ENCODE measurements around the gene ZFAND3.
"Not testable (repeated sequence)": the region's sequence is repeated elsewhere in the genome, so short reads cannot be mapped to it uniquely, and the experiment has no call there.

Gene ZFAND3

DNA sequence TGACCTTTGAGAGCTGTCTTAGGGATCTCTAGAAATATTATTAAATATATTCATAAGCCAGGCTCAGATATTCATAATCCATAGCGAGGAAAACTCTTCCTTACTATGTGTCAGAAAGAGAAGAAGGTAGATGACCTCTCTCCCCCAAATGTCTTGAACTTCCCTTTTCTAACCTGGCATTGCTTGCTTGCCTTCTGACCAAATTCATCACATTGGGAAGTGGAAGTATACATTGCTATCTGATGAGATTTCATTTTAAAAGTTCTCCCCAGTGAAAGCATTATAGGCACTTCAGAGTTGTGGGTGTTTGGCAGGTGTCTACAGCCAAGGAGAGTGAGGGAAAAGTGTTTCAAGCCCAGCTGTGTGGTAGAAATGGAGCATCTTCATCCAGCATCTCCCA is 197.3 kb downstream of the ZFAND3 start:
- no peak for DNase-seq

DNA sequence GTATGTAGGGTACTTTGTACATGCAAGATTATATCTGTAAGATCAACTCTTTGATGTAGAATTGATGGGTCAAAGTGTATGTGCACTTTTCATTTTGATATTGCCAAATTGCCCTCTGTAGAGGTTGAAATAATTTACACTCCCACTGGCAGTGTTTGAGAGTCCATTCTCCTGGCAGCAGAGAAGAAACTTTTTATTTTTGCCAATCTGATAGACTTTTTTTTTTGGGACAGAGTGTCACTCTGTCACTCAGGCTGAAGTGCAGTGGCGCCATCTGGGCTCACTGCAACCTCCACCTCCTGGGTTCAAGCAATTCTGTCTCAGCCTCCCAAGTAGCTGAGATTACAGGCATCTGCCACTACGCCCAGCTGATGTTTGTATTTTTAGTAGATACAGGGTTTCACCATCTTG is 199.2 kb downstream of the ZFAND3 start:
- DNase-seq: no peak

DNA sequence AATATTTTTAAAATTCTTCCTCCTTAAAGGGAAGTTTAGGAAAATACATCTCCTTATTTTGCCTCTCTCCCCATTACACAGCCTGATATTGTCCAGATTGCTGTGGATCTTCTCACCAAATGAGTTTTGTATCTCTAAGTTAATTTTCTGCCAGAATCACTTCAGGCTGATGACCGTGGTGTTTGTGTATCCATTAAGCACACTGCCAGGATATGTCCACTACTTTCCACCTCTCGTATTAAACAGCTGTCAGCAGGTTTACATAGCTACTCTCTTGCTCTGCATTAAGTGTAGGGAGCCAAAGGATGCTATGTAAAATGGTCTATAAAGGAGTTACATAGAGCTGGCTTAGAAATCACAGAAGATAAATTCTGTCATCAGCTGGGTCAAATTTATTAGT is 201.1 kb downstream of the ZFAND3 start:
- no peak for DNase-seq

DNA sequence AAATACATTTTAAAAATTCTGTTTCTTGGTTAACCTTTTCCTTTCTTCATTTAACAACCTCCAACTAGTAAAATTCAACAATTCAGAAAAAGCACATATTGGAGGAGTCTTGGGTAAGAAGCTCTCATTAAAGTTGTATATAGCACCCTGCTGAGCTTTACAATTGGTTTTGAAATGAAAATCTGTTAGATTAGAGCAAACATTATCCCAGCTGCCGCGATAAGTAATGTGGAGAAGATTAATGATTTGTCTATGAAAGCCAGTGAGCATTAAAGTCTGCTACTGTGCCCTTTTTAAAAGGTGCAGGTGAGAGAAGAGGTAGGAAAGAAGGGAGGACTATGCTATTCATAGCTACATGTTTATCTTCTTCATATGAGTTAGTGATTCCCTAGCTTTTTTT is 201.5 kb downstream of the ZFAND3 start:
- DNase-seq: no peak

DNA sequence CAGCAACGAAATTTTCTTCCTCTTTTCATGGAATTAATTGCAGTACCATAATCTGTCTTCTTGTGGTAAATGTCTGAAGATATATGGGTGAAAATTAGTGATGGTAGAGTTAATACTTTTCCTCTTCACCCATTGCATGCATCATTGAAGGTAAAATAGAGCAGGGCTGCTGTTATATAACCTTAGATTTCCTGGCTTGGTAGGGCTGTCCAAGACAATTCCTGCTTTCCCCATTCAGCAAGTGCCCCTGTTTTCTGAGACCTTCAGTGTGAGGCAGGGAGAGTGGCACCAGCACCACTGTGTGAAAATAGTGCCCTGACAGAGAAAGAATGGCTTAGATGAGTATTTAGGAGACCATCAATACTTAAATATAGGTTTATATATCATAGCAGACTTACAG is 202.0 kb downstream of the ZFAND3 start:
- no peak for DNase-seq

DNA sequence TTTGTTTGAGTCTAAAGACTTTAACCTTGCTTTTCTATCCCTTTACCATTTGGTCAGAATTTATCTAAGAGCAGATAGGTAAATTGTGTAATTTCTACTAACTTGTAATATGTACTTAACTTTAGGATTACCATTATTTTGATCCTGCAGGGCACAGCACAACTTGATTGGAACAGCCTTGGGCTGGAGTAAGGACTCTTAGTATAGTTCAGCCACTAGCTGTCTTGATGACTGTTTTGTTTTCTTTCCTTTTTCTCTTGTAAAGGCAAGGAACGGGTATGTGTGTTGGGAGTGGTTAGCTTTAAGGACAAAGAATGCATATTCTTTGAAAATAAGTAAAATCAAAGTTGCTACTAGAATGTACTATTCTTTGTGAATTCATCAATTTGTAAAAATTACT is 203.2 kb downstream of the ZFAND3 start:
- DNase-seq: no peak

DNA sequence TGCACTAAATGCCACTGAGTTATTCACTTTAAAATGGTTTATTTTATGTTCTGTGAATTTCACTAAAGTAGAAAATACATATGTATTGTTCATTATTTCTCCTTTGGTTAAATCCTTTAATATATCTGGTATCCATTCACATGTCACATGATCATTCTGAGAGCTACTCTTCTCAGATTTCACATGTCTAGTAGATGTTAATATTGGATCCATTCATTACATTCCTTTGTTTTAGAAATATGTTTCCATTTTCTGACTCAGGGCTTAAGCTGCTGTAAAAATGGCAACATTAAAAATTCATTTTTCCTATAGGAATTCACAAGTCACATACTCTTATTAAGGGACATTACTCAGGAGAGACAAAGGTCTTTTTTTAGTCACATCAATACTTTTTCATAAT is 205.4 kb downstream of the ZFAND3 start:
- no peak for DNase-seq

DNA sequence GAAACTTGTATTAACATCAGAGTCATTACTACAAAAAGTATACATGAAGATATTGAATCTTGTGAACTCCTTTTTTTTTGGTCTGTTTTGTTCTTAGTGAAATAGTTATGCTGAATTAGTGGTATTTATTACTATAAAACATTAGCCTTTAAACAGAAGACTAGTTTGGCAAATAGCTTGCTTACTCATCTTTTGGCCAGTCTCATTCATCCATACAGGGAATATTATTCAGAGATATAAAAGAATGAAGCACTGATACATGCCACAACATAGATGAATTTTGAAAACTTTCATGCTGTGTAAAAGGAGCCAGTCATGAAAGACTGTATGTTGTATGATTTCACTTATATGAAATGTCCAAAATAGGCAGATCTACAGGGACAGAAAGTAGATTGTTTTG is 205.9 kb downstream of the ZFAND3 start:
- no peak for DNase-seq

DNA sequence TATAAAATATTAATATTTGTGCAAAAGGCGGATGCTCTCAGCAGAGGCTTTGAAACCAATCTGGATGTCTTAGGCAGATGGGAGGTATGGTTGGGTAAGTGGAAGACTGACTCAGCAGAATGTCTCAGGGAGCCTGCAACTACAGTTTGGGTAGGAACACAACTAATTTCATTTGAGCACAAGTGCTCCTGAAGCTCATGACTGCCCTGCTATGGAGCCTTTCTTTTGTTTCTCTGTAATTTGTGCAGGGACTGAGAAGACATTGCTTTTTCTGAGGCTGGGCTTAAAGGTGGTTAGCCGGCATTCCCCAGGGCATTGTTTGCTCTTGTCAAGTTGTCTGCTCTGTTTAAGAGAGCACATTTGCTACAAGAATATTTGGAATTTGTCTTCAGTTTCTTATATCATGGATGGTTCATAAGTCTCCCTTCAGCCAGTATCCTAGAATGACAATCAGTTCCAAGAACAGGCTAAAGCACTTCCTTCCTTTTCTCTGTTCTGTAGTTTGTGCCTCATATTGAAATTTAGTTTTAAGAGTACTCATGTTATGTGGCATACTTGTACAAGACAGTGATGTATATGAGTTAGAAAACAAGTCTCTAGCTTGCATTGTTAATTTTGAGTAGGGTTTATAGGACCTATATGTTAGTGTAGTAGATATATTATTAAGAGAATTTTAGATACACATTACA is 208.3 kb downstream of the ZFAND3 start:
- DNase-seq: no peak

DNA sequence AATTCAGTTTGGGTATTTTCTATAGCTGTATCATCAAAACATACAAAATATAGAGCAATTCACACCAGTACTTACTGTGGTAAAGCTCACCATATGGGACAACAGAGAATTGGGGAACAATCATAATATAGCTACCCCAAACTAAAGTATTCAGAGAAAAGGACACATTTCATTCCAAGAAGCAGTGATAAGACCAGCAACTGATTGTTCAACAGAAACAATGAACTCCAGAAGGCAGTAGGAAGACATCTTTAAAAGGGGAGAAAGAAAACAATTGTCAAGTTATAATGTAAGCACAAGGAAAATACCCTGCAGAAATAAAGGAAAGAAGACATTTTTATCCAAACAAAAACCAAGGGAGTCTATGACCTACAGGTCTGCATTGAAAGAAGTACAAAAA is 210.9 kb downstream of the ZFAND3 start:
- no peak for DNase-seq

DNA sequence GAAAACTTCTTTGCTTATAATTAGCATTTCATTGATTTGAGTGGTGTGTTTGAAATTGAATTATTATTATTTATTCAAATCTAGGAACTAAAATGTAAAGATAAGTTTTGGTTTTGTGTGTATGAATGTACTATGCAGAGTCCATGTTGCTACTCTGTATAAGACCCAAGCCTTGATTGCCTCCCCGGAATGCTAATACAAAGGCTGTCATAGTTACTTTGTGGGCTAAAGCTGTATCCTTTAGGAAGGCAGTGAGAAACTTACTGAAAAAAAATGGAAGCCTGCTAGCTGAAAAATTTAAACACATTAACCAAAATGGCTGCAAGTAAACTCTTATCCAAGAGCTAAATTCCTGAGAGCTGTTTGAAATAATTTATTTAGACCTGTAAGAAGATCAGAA is 213.3 kb downstream of the ZFAND3 start:
- DNase-seq: no peak

DNA sequence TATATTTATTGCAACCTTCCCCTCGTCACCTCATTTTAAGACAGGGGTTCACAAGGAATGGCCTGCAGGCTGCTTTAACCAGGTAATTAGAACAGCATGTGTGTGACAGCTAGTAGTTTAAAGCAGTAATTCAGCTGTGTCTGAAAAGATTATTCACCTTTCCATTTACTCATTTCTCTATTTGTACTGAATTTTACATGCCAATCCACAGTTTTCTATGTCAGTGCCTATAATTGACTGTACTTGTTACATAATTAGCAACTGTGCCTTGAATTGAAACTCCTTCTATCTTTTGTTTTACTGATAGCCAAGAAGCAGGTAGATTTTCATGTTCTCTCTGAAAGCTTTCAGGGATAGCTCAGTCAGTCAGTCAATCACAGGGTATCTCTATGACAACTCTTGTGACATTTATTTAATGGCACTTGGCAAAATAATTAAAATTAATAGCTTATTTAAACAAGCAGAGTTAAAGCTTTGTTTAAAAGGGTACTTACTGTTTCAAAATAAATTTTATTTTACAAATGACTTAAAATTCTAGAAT is 214.0 kb downstream of the ZFAND3 start:
- no peak for DNase-seq

DNA sequence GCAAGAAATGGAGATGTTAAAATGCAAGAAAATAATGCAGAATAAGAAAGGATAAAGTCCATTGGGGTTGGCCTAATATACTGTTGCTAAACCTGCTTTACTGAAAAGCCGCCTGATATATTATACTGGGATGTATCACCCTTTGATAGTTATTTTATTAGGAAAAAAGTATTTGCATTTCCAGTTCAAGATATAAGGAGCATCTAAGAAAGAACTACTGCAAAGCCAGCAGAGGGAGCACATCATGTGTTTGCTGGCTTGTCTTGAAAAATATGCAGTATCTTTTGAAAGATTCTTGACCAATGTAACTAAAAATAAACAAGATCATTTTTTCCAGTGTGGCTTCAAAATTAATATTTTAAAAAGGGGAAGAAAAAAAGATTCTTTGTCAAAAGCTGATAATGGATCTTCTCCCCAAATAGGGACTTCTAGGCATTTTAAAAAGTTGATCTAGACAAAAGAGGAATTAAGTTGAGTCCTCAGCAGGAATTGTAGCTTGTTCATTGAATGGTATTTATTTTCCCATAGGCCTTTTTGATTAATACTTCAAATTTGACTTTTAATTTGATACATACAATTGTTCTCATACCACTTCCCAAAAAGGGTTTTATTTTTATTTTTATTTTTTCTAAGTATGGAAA is 214.9 kb downstream of the ZFAND3 start:
- DNase-seq: no peak

DNA sequence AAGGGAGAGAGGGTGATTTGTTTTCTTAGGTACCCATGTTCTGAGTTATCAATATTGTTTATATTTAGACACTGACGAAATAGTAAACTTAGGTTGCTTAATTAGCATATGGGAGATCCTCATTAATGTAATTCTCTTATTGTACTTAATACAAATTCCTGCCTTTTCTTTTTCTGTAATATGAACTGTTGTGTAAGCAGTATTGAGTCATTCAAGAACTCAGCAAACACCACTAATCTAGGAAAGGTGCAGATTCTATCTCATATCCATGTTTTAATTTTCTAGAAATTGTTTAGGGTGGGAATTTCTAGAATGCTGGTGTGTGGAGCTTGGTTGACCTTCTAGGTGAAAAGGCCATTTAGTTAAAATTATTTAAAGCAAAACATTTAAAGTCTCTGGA is 216.0 kb downstream of the ZFAND3 start:
- DNase-seq: no peak

DNA sequence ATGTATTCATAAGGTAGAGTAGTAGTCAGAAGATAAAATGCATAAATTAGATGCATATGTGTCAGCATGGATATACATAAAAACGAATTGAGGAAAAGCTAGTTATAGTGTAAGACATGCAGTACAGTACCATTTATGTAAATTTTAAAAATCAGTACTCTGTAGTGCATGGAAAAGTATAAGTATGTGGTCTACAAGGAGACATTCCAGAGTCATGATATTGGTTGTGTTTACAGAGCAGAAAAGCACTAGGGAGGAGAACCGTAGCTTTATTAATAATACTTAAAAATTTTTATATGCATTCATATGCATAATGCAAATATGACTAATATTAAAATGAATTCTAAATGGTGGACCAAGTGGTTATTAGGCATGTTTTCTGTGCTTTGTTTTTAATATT is 220.0 kb downstream of the ZFAND3 start:
- DNase-seq: no peak

DNA sequence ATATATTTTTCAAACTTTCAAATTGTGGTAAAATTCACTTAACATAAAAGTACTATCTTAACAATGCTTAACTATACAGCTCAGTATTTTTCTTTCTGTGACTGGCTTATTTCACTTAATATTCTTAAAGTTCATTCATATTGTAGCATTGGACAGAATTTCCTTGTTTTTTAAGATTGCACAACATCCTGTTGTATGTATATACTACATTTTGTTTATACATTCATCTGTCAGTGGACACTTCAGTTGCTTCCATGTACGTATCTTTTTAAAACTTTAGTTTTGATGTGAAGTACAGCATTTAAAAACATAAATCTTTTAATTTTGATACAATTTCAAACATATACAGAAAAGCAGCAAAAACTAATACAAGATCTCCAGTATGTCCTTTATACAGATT is 220.7 kb downstream of the ZFAND3 start:
- DNase-seq: no peak

DNA sequence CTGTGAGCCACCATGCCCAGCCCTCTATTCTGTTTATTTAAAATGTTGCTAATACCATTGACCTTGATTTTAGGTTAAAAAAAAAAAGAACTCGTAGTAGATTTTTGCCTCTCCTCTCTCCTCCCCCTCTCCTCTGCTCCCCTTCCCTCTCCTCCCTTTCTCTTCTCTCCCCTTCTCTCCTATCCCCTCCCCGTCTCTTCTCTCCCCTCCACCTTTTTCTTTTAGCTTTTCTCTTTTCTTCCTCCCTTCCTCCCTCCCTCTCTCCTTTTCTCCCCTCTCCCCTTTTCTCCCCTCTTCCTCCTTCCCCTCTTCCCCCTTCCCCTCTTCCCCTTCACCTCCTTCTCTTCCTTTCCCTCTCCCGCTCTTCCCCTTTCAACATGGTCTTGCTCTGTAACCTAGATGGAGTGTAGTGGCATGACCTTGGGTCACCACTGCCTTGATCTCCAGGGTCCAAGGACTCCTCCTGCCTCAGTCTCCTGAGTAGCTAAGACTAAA is 223.8 kb downstream of the ZFAND3 start:
- no peak for DNase-seq

DNA sequence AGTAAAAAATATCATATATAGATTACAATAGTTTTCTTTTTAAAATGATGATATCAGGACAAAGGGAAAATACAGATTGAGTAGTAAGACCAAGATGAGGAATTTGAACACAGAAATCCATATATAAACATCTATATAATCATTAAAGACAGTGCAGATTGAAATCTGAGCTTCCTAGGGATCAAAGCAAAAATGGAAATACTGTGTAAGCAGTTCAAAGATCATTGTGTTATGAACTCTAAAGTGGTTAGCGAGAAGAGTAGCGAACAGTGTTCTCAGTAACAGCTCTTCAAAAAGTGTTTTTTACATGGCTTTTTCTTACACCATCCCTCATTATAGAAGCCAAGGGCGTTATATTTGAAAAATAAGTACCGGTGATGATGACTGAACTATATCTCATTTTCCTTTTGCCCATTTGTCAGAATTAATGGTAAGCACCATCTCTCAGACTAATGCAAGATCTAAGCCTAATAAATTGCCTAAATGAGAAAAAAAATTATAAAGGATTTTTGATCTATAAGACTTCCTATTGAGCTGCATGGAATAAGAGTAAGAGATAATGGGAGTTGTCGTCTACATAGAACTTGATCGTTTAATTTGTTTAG is 226.3 kb downstream of the ZFAND3 start:
- DNase-seq: no peak

DNA sequence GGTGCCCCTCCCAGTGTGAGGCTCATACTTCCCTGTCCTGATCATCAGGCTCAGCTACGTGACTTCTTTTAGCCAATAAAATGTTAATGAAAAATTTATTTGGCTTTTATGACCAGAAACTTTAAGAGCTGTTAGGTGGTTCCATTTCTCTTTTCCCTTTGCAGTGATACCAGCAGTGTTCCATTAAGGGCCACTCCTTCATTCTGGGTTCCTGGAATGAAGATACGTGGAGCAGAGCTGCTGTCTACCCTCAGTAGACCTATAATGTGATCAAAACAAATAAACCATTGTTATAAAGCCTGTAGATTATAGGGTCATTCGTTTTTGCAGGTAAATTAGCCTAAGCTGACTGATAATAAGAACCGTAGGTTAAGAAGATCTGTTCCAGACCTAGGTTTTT is 228.0 kb downstream of the ZFAND3 start:
- no peak for DNase-seq

DNA sequence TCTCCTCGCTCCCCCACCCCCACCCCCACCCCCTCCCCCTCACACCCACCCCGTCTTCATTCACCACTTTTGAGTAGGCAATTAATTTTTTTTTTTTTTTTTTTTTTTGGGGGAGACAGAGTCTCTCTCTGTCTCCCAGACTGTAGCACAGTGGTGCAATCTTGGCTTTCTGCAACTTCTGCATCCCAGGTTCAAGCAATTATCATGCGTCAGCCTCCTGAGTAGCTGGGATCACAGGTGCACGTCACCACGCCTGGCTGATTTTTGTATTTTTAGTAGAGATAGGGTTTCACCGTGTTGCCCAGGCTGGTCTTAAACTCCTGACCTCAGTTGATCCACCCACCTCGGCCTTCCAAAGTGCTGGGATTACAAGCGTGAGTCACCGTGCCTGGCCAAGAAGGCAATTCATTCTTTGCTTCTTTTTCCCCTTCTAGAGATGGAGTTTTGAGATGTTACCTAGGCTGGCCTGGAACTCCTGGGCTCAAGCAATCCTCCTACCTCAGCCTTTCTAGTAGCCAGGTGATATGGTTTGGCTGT is 230.4 kb downstream of the ZFAND3 start:
- not testable (repeated sequence) for DNase-seq

DNA sequence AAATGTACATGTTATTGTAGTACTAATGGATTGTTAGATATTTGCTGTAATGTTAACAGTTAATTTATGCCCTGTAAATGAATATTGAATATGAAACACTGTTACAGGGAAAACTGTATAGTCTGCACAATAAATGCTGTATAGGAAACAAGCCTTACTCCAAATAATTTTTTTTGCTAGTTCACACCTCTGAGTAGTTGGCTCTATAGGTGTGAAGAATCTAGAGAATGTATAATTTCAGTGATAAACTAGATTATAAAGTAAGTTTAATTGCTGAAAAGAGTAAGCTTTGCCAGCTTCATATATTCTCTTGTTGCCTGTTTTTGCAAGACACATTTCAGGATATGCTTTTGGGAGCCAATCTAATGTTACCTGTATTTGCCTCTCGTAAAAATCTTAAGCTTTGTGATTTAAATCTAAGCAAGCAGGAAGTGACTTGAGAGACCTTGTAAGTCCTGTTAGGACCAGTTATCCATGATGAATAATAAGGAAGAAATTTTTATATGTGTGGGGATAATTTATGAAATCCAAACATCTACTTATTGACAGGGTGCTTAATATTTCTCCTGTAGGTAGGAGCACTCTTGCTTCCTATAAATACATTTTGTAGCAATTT is 232.4 kb downstream of the ZFAND3 start:
- DNase-seq: no peak

DNA sequence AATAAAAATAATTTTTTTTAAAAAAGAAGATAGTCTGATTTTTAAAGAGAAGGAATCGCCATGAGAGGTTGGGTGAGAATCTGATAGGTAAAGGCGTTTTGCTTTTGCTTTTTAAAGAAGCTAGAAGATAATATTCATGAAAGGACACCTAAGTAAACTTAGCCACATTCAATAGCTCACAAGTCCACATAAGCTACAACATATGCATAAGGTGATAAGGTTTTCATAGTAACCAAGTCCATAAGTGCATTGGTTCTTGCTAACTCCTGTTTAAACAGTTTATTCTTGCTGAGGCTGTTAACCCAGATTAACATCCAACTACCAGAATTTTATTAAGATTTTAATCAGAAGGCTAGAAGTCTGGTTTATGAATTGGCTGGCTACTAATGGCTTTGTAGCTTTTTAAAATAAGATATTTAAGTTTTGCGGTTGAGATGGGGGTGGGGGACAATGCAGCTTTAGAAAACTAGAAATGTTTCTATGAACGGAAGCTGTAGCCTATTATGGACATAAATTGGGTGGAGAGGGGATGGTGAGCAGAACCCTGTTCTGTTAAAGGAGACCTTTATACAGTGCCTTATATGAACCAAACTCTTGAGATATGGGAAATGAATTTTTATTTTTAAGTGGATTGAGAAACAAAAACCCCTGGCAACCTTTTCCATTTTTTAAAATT is 235.1 kb downstream of the ZFAND3 start:
- DNase-seq: no peak

DNA sequence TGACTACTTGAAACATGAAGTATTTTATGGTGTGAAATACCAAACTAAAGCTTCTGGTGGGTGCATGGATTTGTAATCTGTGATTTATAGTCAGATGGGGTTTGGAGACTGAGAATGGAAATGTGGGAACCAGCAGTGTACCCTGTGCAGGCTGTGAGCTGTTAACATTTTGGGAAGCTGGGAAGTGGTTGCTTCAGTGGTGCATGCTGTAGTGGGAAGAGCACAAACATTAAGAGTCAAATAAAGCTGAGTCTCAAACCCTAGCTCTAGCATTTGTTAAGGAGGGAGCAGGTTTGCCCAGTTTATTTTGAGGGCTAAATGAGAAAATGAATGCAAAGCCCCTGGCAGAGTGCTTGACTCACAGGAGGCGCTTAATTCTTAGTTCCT is 235.7 kb downstream of the ZFAND3 start:
- DNase-seq: no peak

Data from NCI-H2107 (cell line).